ENCODE measurements around the gene FBXO40.
"Not testable (repeated sequence)": the region's sequence is repeated elsewhere in the genome, so short reads cannot be mapped to it uniquely, and the experiment has no call there.

The FBXO40 gene

GRCh38 chr3:121592856-121593702, at the start of gene FBXO40:
Gene FBXO40, plus strand, starts transcription at chr3:121593379. Its CDS starts 27,197 bp downstream, at chr3:121620576.
- DNase-seq, result no peak

GRCh38 chr3:121545049-121545573, 48.1 kb upstream of the FBXO40 start:
- peak; percentile 60 for DNase-seq

- DNase-seq, result peak; percentile 99
These were observed 47.4 kb upstream of the FBXO40 start, which contains the start of gene POLQ for GRCh38 chr3:121545574-121546455. Gene POLQ, minus strand, starts transcription at chr3:121545988. Its CDS starts 111 bp downstream, at chr3:121545877.

GRCh38 chr3:121552379-121552778, 40.8 kb upstream of the FBXO40 start:
- no peak for DNase-seq

DNA sequence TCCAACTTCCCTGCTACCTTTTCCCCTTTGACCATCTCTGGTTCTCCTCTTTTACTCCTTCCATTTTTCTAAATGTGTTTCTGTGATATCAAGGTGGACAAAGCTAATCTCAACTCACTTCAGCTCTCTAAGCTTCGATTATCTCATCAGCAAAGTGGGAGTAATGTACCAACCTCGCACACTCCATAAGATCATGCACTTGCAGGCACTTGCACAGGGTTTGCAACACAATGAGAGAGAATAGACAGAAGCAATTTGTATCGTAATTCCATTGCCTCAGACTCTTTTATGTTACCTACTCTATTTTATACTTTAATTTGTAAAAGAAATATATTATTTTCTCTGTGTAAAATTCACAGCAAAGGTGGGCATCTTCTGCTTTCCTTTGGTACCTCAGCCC, 40.4 kb upstream of the FBXO40 start:
- no peak for DNase-seq

- DNase-seq, result no peak
These were observed 35.7 kb upstream of the FBXO40 start for GRCh38 chr3:121557426-121557934.

- DNase-seq, result no peak
These were observed 31.0 kb upstream of the FBXO40 start for GRCh38 chr3:121562148-121562547.

- no peak for DNase-seq
These were observed 26.4 kb upstream of the FBXO40 start for GRCh38 chr3:121566773-121567172.

DNA sequence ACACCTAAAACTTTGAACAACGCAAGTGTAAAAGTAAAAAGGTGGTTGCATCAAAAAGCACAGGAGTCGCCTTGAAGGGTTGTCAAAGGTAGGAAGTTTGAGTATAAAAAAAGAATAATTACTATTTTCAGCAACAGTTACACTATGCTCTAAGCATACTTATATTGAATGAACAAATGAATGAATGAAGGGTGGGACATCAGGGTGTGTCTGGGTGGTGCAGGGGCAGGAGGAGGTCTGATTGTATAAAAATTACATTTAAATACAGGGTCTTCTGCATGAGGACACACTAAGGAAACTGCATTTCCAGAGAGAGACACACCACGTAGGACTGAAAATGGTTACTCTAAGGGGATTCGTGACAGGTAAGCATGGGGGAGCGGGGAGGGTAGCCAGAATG, 25.5 kb upstream of the FBXO40 start, which contains the start of gene ARGFX:
Gene ARGFX (plus strand): TSS at position 301 of the 400 bp plus-strand sequence. CDS start 2,765 bp downstream, outside the sequence.
- DNase-seq, result no peak

- DNase-seq, result peak; percentile 57
These were observed 18.7 kb upstream of the FBXO40 start for GRCh38 chr3:121574449-121574848.

DNA sequence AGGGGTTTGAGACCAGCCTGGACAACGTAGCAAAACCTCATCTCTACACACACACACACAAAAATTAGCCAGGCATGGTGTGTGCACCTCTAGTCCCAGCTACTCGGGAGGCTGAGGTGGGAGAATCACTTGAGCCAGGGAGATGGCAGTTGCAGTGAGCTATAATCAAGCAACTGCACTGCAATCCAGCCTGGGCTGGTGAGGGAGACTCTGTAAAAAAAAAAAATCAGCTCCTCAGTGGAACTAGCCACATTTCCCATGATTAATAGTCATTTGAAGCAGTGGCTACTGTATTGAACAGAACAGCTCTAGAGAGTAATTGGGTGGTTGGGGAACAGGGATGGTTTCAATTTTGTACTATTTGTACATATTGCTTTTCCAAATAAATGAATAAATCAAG, 11.5 kb upstream of the FBXO40 start:
- DNase-seq, result no peak

DNA sequence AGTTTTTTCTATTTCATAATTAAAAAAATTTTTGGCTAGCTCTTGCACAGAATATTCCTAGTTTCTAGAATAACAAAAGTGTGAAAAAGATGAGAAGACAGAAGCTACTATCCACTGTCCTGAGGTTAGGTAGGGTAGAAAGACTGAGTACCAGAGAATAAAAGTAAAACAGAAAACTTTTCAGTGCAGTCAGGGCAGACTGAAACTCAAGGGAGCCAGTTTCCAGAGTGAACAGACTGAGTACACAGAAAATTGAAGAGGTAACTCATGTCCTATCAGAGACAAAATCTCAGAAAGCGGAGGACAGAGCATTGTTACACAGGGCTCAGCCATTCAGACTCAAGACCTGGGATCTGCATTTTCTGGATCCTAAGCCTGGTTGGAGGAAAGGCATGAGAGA, 8.8 kb upstream of the FBXO40 start:
- DNase-seq, result no peak

DNA sequence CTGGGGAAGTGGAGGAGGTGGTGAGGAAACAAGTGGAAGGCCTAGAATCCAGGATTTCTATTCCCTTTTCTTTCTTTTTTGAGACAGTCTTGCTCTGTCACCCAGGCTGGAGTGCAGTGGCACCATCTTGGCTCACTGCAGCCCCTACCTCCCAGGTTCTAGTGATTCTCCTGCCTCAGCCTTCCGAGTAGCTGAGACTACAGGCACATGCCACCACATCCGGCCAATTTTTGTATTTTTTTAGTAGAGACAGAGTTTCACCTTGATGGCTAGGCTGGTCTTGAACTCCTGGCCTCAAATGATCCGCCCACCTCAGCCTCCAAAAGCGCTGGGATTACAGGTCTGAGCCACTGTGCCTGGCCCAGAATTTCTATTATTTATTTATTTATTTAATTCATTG, 627 bp downstream of the FBXO40 start:
- not testable (repeated sequence) for DNase-seq

GRCh38 chr3:121594850-121595249, 1.7 kb downstream of the FBXO40 start:
- no peak for DNase-seq

GRCh38 chr3:121595765-121596406, 2.7 kb downstream of the FBXO40 start:
- no peak for DNase-seq

GRCh38 chr3:121598564-121598963, 5.4 kb downstream of the FBXO40 start:
- no peak for DNase-seq

GRCh38 chr3:121599900-121600299, 6.7 kb downstream of the FBXO40 start:
- DNase-seq, result not testable (repeated sequence)

GRCh38 chr3:121601212-121601812, 8.1 kb downstream of the FBXO40 start:
- DNase-seq, result no peak

- no peak for DNase-seq
These were observed 11.6 kb downstream of the FBXO40 start for GRCh38 chr3:121604759-121605158.

DNA sequence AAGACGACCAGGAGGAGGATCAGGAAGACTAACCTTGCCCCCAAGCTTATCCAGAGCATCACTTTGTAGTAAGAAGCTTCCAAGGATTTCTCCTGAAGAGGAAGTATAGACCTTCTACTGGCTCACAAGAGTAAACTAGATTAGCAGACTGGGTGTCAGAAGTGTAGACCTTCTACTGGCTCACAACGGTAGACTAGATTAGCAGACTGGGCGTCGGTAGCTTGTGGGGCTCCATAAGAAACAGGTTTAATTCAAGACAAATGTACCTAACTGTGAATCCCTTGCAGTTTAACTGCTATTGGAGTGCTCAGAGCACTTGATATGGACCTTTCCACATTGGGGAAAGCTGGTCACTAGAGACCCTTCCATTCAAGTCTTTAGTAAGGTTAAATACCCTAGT, 12.9 kb downstream of the FBXO40 start:
- DNase-seq, result peak; percentile 52

DNA sequence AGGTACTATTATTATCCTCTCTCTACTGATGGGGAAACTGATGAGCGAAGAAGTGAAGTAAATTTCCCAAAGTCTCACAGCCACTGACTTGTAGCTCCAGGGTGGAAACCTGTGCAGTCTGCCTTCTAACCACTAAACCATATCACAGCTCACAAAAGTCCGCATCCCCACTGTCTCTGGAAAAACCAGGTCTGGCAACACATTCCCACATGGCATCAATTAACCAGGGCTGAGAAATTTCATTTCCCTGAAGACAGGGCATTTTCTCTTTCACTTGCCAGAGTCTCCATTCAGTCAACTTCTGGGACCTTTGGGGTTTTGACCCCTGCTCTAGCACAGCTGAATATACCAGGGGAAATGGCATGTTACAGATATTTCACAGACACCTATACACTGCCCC, 26.5 kb downstream of the FBXO40 start:
- DNase-seq, result no peak

GRCh38 chr3:121621491-121621890, 28.3 kb downstream of the FBXO40 start:
- no peak for DNase-seq

Measured in hematopoietic multipotent progenitor cell treated with erythropoietin and hydrocortisone succinate and interleukin-3 and kit ligand, for 4 days (in vitro differentiated cells).